Articular chondrocyte of knee joint (primary cell): ENCODE data around the gene RIOK1. TPM values are rescaled to one million over a fixed set of nuclear protein-coding genes. Genes with fewer than 3 reads are reported as not detected.

Source experiments
- total RNA-seq: library from RNA; depleted of rRNA; stranded (reverse); fragments of >200 nt; gene quantifications from 2 replicates; pipeline ENCODE4 v1.2.3, GENCODE V29; 2012

RIOK1 gene
- 12.6 and 14.4 TPM in 2 replicates for total RNA-seq

DNA sequence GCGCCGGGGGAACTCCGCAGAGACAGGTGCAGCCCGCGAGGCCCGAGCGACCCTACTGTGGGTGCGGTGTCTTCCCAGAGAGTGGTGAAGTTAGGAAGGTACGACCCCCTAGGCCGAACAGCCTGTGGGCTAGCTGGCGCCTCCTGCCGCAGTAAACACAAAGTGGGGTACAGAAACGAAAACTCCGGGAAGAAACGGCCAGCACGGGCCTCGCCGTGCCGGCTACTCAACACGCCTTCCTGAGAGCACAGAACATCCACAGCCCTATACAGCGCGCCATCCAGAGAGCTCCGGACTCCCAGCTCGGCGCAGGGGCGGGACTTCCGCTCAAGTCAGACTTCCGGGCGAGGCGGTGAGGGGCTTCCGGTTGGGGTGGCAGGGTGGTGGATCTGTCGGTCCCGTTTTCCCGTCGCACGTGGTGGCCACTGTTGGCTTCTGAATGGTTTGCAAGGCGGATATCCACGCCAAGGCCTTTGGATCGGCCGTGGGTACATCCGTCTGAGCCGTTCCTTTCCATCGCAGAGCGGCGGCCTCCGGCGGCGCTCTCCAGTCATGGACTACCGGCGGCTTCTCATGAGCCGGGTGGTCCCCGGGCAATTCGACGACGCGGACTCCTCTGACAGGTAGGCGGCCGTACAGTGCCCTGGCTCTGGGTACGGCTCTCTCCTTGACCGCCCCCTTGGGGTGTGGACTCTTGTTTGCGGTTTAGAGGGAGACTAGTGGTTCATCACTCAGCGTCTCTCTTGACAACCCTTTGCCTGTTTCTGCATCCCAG is at the start of gene RIOK1, which contains the start of gene CAGE1:
RIOK1 (plus strand) TSS at position 358 of the 775 bp plus-strand sequence; CDS start at position 553, 195 bp downstream.
CAGE1 (minus strand) TSS at position 292 of the 775 bp plus-strand sequence. CDS start 2,569 bp downstream, outside the sequence.

Other genes starting within 250 kb of the RIOK1 start
- 182 and 205 TPM in 2 replicates for gene SSR1, start 76.6 kb upstream of the RIOK1 start, total RNA-seq
- gene CAGE1, start 66 bp upstream of the RIOK1 start, total RNA-seq = under 0.01 TPM in 2 replicates
- 1.3 and 4.6 TPM in 2 replicates for gene DSP, start 151.9 kb downstream of the RIOK1 start, total RNA-seq
- gene SNRNP48, start 200.4 kb downstream of the RIOK1 start, total RNA-seq = 15.6 and 19.2 TPM in 2 replicates